ENCODE measurements around the gene SLC9A7.

SLC9A7 gene

DNA sequence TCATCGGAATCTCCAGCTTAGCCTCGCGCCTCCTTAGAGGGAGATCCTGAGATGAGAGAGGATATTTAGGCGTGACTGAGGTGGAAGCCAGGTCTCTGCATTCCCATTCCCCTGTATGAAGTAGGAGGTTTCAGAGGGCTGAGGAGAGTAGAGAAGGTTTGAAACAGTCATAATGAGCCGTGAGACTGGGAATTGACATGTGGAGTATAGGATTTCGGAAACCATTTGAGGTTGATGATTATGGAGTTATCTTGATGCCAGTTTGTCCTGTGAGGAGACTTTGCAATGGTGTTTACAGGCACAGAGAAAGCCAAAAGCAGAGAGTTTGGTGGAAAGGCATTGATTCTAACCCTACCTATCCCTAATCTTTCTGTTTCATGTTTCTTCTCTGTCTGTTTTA, 183.3 kb downstream of the SLC9A7 start:
- Histone ChIP-seq H2AFZ (ENCODE audit: low read depth, low read length) (peak overlapping the region; percentile 5), H3K27me3 (ENCODE audit: insufficient read depth, low read length) (peaks cover 6% of the 10 kb centered on the region), H3K4me1 (ENCODE audit: insufficient read depth, low read length) (peaks cover 13% of the 10 kb centered on the region), H3K36me3 (ENCODE audit: insufficient read depth, low read length) (no peaks in the 10 kb centered on the region), H3K4me3 (ENCODE audit: low read length) (peak overlapping the region; percentile 54), H3K9me3 (ENCODE audit: low read length) (no peaks in the 10 kb centered on the region)

DNA sequence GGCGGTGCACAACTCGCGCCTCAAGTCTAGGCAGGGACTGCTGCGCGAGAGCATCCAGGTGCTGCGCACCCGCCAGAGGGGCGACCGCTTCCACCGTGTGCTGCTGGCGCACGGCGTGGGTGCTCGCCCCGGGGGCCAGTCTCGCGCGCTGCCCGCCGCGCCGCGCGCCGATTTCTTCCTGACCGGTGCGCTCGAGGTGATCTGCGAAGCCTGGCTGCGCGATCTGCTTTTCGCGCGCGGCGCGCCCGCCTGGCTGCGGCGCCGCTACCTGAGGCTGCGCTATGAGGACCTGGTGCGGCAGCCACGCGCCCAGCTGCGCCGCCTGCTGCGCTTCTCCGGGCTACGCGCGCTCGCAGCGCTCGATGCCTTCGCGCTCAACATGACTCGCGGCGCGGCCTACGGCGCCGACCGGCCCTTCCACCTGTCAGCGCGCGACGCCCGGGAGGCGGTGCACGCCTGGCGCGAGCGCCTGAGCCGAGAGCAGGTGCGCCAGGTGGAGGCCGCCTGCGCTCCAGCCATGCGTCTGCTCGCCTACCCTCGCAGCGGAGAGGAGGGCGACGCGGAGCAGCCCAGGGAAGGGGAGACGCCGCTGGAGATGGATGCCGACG, 184.0 kb downstream of the SLC9A7 start:
- peaks cover 6% of the 10 kb centered on the region for H3K27me3 ChIP-seq (ENCODE audit: insufficient read depth, low read length)
- H3K9me3 ChIP-seq (ENCODE audit: low read length) = no peaks in the 10 kb centered on the region
- peaks cover 13% of the 10 kb centered on the region for H3K4me1 ChIP-seq (ENCODE audit: insufficient read depth, low read length)
- peak overlapping the region; percentile 54 for H3K4me3 ChIP-seq (ENCODE audit: low read length)
- H2AFZ ChIP-seq (ENCODE audit: low read depth, low read length) = peak overlapping the region; percentile 72
- H3K36me3 ChIP-seq (ENCODE audit: insufficient read depth, low read length) = no peaks in the 10 kb centered on the region

DNA sequence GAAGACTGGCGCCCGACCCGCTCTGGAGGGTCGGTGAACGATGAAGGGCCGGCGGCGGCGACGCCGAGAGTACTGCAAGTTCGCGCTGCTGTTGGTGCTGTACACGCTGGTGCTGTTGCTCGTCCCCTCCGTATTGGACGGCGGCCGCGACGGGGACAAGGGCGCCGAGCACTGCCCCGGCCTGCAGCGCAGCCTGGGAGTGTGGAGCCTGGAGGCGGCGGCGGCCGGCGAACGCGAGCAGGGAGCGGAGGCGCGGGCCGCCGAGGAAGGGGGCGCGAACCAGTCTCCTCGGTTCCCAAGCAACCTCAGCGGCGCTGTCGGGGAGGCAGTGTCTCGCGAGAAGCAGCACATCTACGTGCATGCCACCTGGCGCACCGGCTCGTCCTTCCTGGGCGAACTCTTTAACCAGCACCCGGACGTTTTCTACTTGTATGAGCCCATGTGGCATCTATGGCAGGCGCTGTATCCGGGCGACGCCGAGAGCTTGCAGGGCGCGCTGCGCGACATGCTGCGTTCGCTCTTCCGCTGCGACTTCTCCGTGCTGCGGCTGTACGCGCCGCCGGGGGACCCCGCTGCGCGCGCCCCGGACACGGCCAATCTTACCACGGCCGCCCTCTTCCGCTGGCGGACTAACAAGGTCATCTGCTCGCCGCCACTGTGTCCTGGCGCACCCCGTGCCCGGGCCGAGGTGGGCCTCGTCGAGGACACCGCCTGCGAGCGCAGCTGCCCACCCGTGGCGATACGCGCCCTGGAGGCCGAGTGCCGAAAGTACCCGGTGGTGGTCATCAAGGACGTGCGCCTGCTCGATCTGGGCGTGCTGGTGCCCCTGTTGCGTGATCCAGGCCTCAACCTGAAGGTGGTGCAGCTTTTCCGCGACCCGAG, 184.8 kb downstream of the SLC9A7 start:
- Histone ChIP-seq H3K27me3 (ENCODE audit: insufficient read depth, low read length) (peaks cover 6% of the 10 kb centered on the region), H3K4me3 (ENCODE audit: low read length) (peak overlapping the region; percentile 54), H3K9me3 (ENCODE audit: low read length) (no peaks in the 10 kb centered on the region), H3K4me1 (ENCODE audit: insufficient read depth, low read length) (peaks cover 13% of the 10 kb centered on the region), H2AFZ (ENCODE audit: low read depth, low read length) (peak overlapping the region; percentile 26), H3K36me3 (ENCODE audit: insufficient read depth, low read length) (no peaks in the 10 kb centered on the region)

DNA sequence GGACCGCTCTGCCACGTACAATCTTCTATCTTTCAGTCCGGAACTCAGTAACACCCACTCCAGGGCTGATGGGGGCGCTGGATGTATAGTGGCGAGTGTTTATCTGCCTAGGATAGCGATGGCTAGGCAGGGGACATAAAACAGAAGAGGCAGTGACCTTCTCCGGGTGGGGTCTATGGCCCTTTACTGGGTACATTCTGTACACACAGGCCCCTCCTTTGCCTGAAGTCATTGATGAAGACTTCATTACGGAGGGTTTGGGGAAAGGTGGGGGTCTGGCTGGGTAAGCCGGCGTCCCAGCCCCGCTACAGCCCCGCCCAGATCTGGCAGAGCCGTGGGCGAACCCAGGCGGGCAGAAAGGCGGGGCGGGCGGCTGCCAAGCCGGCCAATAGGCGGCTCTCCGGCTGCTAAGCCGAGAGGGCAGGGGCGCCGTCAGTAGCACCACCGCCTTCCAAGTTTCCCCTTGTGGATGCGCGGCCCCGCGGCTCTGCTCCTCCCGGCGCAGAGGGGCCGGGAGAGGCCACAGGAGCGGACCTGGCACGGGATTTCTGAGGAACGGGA, 185.5 kb downstream of the SLC9A7 start, which contains the start of gene CHST7:
Gene CHST7, plus strand, starts transcription at position 435 of the 561 bp plus-strand sequence. CDS start 167 bp downstream, outside the sequence.
- Histone ChIP-seq H2AFZ (ENCODE audit: low read depth, low read length) (peak within 1 kb of the TSS; percentile 26), H3K27me3 (ENCODE audit: insufficient read depth, low read length) (peaks cover 6% of the 10 kb centered on the region), H3K4me1 (ENCODE audit: insufficient read depth, low read length) (peaks cover 13% of the 10 kb centered on the region), H3K4me3 (ENCODE audit: low read length) (peak within 1 kb of the TSS; percentile 54), H3K36me3 (ENCODE audit: insufficient read depth, low read length) (no peaks in the 10 kb centered on the region), H3K9me3 (ENCODE audit: low read length) (no peaks in the 10 kb centered on the region)

DNA sequence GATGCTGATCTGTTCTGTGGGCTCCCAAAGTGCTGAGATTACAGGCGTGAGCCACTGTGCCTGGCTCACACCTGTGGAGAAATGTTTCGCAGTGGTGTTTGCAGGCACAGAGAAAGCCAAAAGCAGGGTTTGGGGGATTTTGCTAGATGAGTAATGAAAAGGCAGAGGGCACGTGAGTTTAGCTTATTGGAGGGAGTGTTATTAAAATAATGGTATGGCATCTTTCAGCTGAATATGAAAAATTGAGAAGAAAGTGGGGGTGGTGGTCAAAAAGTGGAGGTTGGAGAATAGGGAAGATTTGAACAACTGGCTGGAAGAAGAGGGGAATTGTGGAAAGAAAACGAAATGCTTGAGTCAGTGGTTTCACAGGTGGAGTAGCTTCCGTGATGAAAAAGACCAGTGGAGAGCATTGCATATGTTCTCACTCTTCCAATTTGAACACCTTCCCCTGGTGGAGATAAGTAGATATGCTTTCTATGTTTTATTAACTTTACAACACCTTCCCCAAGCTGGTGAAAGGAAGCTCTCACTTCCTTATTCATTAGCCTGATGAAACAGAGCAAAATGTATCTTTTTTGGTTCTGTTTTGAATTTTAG, 186.5 kb downstream of the SLC9A7 start:
- Histone ChIP-seq H3K36me3 (ENCODE audit: insufficient read depth, low read length) (no peaks in the 10 kb centered on the region), H3K4me1 (ENCODE audit: insufficient read depth, low read length) (peaks cover 13% of the 10 kb centered on the region), H3K9me3 (ENCODE audit: low read length) (no peaks in the 10 kb centered on the region), H2AFZ (ENCODE audit: low read depth, low read length) (no peak overlapping the region), H3K4me3 (ENCODE audit: low read length) (no peak overlapping the region), H3K27me3 (ENCODE audit: insufficient read depth, low read length) (peaks cover 6% of the 10 kb centered on the region)

DNA sequence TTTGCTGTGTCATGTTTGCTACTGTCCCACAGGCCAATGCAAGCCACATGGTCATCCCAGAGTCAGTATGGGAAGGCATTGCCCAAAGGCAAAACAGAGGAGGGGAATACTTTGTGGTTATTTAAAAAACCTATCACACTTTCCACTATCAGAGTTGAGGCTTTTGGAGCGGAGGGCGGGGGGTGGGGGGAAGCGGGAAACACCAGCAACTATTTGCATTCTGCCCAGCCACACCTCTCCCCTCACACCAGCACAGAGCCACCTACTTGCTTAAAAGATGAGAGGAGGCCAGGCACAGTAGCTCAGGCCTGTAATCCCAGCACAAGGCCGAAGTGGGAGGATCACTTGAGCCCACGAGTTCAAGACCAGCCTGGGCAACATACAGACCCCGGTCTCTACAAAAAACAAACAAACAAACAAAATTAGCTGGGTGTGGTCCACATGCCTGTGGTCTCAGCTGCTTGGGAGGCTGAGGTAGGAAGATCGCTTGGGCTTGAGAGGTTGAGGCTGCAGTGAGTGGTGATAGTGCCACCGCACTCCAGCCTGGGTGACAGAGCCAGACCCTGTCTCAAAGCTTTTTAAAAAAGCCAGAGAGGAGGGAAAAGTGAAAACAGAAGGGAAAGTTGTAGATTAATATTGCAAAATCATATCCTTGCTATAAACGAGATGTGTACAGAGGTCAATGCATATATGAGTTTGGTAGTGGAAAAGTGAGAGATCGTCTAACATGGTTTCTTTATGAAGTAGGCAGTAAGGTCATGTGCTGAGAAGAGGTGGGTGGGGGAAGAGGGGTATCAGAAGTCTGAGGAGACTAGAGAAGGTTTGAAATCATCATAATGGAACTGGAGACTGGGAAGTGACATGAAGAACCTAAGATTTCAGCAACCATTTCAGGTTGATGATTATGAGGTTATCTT, 187.2 kb downstream of the SLC9A7 start:
- Histone ChIP-seq H3K4me3 (ENCODE audit: low read length) (no peak overlapping the region), H2AFZ (ENCODE audit: low read depth, low read length) (no peak overlapping the region), H3K4me1 (ENCODE audit: insufficient read depth, low read length) (peaks cover 13% of the 10 kb centered on the region), H3K36me3 (ENCODE audit: insufficient read depth, low read length) (no peaks in the 10 kb centered on the region), H3K27me3 (ENCODE audit: insufficient read depth, low read length) (peaks cover 6% of the 10 kb centered on the region), H3K9me3 (ENCODE audit: low read length) (no peaks in the 10 kb centered on the region)

DNA sequence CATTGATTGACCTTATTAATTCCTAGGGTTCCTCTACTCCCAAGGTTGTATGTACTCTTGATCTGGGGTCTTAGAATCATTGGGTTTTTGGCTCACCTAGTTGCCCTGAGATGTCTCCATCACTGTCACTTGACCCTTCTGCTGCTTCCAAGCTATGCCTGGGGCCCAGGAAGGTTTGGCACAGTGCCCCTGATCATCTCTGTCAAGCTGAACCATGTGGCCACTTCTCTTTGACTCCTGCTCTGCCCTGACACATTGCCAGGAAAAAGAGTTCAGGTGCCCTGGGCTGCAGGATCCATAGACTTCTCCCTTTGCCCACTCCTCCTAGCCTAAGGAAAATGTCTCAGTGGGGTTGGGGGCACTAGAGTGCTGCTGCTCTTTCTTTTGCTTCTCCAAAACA, 189.3 kb downstream of the SLC9A7 start:
- Histone ChIP-seq H3K4me3 (ENCODE audit: low read length) (no peak overlapping the region), H3K27me3 (ENCODE audit: insufficient read depth, low read length) (peaks cover 3% of the 10 kb centered on the region), H3K4me1 (ENCODE audit: insufficient read depth, low read length) (no peaks in the 10 kb centered on the region), H3K9me3 (ENCODE audit: low read length) (no peaks in the 10 kb centered on the region), H3K36me3 (ENCODE audit: insufficient read depth, low read length) (no peaks in the 10 kb centered on the region), H2AFZ (ENCODE audit: low read depth, low read length) (no peak overlapping the region)

DNA sequence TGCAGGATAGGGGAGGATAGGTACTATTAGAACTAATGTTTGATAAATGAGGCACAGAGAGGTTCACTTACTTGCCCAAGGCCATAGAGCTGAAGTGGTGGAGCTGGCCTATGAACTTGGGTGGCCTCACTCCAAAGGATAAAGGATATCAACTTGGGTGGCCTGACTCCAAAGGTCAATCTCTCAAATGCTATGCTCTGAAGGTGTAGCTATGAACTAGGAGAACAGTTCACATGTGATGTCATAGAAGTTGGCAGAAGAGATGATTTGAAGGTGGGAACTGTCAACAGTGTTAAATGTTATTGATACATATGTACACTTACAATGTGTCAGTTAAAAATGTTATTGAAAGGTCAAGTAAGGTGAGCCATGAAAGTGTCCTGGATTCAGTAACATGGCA, 191.5 kb downstream of the SLC9A7 start:
- H3K4me3 ChIP-seq (ENCODE audit: low read length) = no peak overlapping the region
- H3K36me3 ChIP-seq (ENCODE audit: insufficient read depth, low read length) = no peaks in the 10 kb centered on the region
- no peaks in the 10 kb centered on the region for H3K4me1 ChIP-seq (ENCODE audit: insufficient read depth, low read length)
- peaks cover 3% of the 10 kb centered on the region for H3K27me3 ChIP-seq (ENCODE audit: insufficient read depth, low read length)
- H2AFZ ChIP-seq (ENCODE audit: low read depth, low read length) = no peak overlapping the region
- H3K9me3 ChIP-seq (ENCODE audit: low read length) = no peaks in the 10 kb centered on the region

DNA sequence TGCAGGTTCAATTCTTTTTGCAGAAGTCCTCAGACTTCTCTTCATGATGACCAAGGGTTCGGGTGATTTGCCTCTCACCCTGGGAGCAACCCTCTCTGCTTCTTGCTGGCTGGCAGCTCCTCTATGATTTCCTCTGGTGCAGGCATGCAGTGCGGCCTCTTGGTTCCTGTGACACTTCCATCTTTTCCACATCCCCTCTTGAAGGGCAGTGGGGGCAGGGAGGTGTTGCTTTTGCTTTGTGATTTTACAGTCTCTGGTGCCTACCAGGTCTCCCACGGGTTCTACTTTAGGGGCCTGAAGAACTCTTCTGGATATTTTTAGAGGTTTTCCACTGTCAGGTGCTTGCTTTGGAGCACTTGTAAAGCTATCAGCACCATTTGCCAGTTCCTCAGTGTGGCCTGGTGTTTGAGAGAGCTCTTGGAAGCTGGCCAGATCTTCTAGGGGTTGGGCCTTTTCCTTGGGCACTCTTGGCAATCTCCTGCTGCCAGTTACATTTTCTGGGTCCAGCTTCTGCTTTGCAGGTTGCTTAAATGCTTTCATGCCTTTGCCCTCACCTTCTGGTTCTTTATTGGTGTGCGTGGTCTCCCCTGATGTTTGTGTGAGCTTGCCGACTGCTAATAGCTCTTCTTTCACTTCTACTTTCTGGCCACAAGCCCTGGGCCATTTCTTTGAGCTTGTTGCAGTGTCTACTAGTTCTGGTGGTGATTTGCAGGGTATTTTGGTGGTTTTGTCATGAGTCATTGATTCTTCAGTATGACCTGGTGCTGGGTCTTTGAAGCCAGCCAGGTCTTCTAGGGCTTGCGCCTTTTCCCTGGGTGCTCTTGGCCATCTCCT, 196.9 kb downstream of the SLC9A7 start:
- H3K4me3 ChIP-seq (ENCODE audit: low read length) = no peak overlapping the region
- no peaks in the 10 kb centered on the region for H3K4me1 ChIP-seq (ENCODE audit: insufficient read depth, low read length)
- no peaks in the 10 kb centered on the region for H3K27me3 ChIP-seq (ENCODE audit: insufficient read depth, low read length)
- no peak overlapping the region for H2AFZ ChIP-seq (ENCODE audit: low read depth, low read length)
- H3K36me3 ChIP-seq (ENCODE audit: insufficient read depth, low read length) = no peaks in the 10 kb centered on the region
- no peaks in the 10 kb centered on the region for H3K9me3 ChIP-seq (ENCODE audit: low read length)

DNA sequence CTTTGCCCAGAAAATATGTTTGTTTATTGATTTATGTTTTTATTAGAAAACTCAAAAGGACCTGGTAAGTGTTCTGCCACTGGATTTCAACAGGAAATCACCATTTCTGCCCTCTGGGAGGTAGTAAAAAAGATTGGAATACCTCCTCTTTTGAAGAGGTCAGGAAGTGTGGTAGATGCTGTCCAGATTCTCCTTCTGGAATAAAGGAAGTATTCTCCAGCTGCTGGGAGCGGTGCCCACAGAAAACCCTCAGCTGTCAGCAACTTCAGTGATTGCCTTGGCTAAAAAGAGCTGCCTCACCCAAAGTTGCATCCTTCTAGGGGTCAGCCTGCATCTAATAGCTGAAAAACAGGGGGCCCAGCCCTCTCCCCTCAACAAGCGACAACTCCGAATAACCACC, 199.9 kb downstream of the SLC9A7 start:
- Histone ChIP-seq H3K27me3 (ENCODE audit: insufficient read depth, low read length) (no peaks in the 10 kb centered on the region), H3K4me1 (ENCODE audit: insufficient read depth, low read length) (no peaks in the 10 kb centered on the region), H3K4me3 (ENCODE audit: low read length) (no peak overlapping the region), H3K9me3 (ENCODE audit: low read length) (no peaks in the 10 kb centered on the region), H2AFZ (ENCODE audit: low read depth, low read length) (no peak overlapping the region), H3K36me3 (ENCODE audit: insufficient read depth, low read length) (no peaks in the 10 kb centered on the region)

DNA sequence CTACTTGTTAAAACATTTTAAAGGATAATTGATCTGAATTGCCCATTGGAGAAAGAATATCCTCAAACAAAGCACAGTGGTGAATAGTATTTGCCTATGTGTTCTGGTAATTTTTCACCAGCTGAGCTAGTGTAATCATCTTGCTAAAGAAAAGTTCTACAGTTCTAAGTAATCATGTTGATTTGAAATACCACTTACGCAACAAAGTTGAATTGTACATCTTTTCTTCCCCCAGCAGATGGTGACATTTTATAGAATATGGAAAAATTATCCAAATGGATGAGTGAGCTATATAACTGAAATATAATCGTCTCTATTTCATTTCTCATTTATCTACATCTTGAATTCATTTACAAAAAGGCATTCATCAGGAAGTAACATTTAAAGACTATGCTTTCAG, 204.0 kb downstream of the SLC9A7 start:
- Histone ChIP-seq H3K4me3 (ENCODE audit: low read length) (no peak overlapping the region), H2AFZ (ENCODE audit: low read depth, low read length) (no peak overlapping the region), H3K4me1 (ENCODE audit: insufficient read depth, low read length) (no peaks in the 10 kb centered on the region), H3K9me3 (ENCODE audit: low read length) (no peaks in the 10 kb centered on the region), H3K27me3 (ENCODE audit: insufficient read depth, low read length) (no peaks in the 10 kb centered on the region), H3K36me3 (ENCODE audit: insufficient read depth, low read length) (no peaks in the 10 kb centered on the region)

DNA sequence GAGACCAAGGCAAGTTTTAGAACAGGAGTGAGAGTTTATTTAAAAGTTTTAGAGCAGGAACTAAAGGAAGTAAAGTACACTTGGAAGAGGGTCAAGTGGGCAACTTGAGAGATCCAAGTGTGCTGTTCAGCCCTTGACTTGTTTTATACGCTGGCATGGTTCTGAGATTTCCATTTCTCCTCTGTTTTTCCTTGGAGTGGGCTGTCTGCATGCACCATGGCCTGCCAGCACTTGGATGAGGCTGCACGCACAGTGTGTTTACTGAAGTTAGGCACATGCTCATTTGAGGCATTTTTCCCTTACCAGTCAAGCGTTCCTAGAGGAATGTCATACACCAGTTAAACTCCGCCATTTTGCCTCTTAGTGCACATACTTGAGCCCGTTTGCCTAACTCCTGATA, 205.0 kb downstream of the SLC9A7 start:
- Histone ChIP-seq H3K27me3 (ENCODE audit: insufficient read depth, low read length) (no peaks in the 10 kb centered on the region), H3K4me3 (ENCODE audit: low read length) (no peak overlapping the region), H3K36me3 (ENCODE audit: insufficient read depth, low read length) (no peaks in the 10 kb centered on the region), H2AFZ (ENCODE audit: low read depth, low read length) (no peak overlapping the region), H3K9me3 (ENCODE audit: low read length) (no peaks in the 10 kb centered on the region), H3K4me1 (ENCODE audit: insufficient read depth, low read length) (no peaks in the 10 kb centered on the region)

Data from neuron (in vitro differentiated cells).